Cerebellar nuclear complex (tissue), 1 donor: ENCODE data around the gene SLC29A3.

Source experiments
- DNase-seq, 2 experiments: peaks; one replicate each; lab custom pipeline; 2025; lab: John Stamatoyannopoulos, UW

Gene SLC29A3

GRCh38 chr10:71392791-71393781 is 74.0 kb downstream of the SLC29A3 start:
- no peak for DNase-seq

- no peak for DNase-seq
These were observed 74.9 kb downstream of the SLC29A3 start for GRCh38 chr10:71393841-71394475.

- no peak for DNase-seq
These were observed 76.0 kb downstream of the SLC29A3 start for GRCh38 chr10:71394926-71395562.

- DNase-seq: no peak
These were observed 76.6 kb downstream of the SLC29A3 start for GRCh38 chr10:71395621-71396020.

- DNase-seq: no peak
These were observed 77.1 kb downstream of the SLC29A3 start for GRCh38 chr10:71396084-71396710.

GRCh38 chr10:71396711-71397295 is 77.7 kb downstream of the SLC29A3 start, which contains the start of gene CDH23:
TSS of gene CDH23 (plus strand) at chr10:71396920. CDS start at chr10:71439832, 42,912 bp downstream.
- no peak for DNase-seq

GRCh38 chr10:71397296-71398212 is 78.5 kb downstream of the SLC29A3 start:
- DNase-seq: no peak

GRCh38 chr10:71398976-71399375 is 79.9 kb downstream of the SLC29A3 start:
- DNase-seq: no peak

GRCh38 chr10:71399946-71400345 is 80.9 kb downstream of the SLC29A3 start:
- no peak for DNase-seq

GRCh38 chr10:71401056-71401455 is 82.0 kb downstream of the SLC29A3 start:
- no peak for DNase-seq

GRCh38 chr10:71402005-71402404 is 82.9 kb downstream of the SLC29A3 start:
- no peak for DNase-seq

GRCh38 chr10:71404503-71405295 is 85.6 kb downstream of the SLC29A3 start:
- no peak for DNase-seq

GRCh38 chr10:71406878-71407277 is 87.8 kb downstream of the SLC29A3 start:
- DNase-seq: no peak

GRCh38 chr10:71408436-71409225 is 89.6 kb downstream of the SLC29A3 start:
- no peak for DNase-seq

GRCh38 chr10:71409516-71410104 is 90.6 kb downstream of the SLC29A3 start:
- no peak for DNase-seq
